ENCODE results near the gene NPPA. TPM values are rescaled to one million over a fixed set of nuclear protein-coding genes. Genes with fewer than 3 reads are reported as not detected.

The NPPA gene
- total and polyA plus RNA-seq, 9 of the 15 experiments (the other 6 are each of a cell fraction or from before 2014, with no cell fraction given): not detected

DNA sequence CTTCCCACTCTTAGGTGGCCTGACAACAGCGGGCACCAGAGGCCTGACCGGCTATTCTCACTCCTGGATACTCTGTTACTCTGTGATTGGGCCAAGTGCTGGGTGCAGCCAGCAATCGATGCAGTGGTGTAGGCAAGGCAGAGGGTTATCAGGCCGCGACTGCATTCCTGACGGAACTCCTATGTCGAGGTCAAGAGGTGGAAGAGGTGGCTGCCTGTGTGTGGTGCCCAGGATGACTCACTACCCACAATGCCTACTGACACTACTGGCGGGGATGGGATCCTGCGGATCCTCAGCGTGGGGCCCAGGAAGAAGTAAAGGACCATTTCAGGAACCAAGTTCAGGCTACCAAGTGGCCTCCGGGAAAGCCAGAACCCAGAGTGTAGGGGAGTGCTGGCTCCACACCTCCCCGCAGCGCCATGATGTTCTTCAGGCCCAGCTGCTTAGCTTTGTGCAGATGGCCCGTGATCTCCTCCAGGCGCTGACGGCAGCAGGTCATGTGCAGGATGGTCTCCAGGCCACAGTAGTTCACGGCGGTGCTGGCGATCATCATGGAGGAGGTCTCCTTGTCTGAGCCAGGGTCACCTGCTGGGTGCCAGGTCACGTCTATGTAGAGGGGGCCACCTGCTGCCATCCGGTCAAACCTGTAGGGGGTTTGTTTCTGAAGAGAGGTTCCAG lies 46.7 kb downstream of the NPPA start (continued):
- TF ChIP-seq, protein P1, sequence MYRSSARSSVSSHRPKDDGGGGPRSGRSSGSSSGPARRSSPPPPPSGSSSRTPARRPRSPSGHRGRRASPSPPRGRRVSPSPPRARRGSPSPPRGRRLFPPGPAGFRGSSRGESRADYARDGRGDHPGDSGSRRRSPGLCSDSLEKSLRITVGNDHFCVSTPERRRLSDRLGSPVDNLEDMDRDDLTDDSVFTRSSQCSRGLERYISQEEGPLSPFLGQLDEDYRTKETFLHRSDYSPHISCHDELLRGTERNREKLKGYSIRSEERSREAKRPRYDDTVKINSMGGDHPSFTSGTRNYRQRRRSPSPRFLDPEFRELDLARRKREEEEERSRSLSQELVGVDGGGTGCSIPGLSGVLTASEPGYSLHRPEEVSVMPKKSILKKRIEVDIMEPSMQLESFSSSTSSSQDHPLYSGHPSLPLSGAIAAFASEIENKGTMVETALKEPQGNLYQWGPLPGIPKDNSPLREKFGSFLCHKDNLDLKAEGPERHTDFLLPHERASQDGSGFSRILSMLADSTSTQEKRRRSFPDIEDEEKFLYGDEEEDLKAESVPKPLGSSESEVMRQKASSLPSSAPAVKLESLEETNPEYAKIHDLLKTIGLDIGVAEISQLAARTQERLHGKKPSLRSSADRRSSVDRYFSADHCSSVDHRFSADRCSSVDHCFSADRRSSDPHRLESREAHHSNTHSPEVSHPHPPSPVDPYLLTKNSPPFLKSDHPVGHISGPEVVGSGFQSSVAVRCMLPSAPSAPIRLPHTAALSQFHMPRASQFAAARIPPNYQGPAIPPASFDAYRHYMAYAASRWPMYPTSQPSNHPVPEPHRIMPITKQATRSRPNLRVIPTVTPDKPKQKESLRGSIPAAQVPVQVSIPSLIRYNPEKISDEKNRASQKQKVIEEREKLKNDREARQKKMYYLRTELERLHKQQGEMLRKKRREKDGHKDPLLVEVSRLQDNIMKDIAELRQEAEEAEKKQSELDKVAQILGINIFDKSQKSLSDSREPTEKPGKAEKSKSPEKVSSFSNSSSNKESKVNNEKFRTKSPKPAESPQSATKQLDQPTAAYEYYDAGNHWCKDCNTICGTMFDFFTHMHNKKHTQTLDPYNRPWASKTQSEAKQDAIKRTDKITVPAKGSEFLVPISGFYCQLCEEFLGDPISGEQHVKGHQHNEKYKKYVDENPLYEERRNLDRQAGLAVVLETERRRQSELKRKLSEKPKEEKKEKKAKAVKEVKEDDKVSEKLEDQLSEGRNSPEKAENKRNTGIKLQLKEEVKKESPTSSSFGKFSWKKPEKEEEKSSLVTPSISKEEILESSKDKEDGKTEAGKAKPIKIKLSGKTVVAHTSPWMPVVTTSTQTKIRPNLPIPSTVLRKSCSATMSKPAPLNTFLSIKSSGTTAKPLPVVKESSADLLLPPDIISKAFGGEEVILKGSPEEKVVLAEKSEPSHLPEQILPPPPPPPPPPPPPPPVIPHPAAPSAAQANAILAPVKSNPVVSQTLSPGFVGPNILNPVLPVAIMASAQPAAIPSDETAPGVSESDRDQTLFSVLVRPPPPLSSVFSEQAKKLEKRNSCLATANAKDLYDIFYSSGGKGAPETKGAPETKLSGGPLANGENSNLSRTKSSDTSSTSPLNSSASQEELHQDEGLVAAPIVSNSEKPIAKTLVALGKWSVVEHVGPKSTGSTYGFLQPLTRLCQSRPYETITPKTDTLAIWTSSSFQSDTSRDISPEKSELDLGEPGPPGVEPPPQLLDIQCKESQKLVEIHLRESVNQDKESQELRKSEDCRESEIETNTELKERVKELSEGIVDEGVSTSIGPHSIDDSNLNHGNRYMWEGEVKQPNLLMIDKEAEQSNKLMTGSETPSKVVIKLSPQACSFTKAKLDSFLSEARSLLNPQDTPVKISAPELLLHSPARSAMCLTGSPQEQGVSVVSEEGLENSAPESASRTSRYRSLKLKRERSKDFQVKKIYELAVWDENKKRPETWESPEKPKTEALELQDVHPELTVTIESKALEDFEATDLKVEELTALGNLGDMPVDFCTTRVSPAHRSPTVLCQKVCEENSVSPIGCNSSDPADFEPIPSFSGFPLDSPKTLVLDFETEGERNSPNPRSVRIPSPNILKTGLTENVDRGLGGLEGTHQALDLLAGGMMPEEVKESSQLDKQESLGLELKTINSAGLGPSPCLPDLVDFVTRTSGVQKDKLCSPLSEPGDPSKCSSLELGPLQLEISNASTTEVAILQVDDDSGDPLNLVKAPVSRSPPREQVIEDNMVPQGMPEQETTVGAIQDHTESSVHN (IDR thresholded peaks at IDR 0.05; ENCODE audit: borderline replicate concordance in 1 of 2, low read depth in 1 of 2): no peak
- TF ChIP-seq, protein P2, sequence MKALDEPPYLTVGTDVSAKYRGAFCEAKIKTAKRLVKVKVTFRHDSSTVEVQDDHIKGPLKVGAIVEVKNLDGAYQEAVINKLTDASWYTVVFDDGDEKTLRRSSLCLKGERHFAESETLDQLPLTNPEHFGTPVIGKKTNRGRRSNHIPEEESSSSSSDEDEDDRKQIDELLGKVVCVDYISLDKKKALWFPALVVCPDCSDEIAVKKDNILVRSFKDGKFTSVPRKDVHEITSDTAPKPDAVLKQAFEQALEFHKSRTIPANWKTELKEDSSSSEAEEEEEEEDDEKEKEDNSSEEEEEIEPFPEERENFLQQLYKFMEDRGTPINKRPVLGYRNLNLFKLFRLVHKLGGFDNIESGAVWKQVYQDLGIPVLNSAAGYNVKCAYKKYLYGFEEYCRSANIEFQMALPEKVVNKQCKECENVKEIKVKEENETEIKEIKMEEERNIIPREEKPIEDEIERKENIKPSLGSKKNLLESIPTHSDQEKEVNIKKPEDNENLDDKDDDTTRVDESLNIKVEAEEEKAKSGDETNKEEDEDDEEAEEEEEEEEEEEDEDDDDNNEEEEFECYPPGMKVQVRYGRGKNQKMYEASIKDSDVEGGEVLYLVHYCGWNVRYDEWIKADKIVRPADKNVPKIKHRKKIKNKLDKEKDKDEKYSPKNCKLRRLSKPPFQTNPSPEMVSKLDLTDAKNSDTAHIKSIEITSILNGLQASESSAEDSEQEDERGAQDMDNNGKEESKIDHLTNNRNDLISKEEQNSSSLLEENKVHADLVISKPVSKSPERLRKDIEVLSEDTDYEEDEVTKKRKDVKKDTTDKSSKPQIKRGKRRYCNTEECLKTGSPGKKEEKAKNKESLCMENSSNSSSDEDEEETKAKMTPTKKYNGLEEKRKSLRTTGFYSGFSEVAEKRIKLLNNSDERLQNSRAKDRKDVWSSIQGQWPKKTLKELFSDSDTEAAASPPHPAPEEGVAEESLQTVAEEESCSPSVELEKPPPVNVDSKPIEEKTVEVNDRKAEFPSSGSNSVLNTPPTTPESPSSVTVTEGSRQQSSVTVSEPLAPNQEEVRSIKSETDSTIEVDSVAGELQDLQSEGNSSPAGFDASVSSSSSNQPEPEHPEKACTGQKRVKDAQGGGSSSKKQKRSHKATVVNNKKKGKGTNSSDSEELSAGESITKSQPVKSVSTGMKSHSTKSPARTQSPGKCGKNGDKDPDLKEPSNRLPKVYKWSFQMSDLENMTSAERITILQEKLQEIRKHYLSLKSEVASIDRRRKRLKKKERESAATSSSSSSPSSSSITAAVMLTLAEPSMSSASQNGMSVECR (CRISPR knock-in tag; IDR thresholded peaks at IDR 0.05): no peak; the same call in 1 of the 2 replicates
- TF ChIP-seq, protein P3, sequence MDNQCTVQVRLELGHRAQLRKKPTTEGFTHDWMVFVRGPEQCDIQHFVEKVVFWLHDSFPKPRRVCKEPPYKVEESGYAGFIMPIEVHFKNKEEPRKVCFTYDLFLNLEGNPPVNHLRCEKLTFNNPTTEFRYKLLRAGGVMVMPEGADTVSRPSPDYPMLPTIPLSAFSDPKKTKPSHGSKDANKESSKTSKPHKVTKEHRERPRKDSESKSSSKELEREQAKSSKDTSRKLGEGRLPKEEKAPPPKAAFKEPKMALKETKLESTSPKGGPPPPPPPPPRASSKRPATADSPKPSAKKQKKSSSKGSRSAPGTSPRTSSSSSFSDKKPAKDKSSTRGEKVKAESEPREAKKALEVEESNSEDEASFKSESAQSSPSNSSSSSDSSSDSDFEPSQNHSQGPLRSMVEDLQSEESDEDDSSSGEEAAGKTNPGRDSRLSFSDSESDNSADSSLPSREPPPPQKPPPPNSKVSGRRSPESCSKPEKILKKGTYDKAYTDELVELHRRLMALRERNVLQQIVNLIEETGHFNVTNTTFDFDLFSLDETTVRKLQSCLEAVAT (IDR thresholded peaks at IDR 0.05): 0 out of 4 replicates have a peak, but pooled peaks of 1 of the 2 experiments have one; percentile 58
- TF ChIP-seq FOSL1 (tag; conservative IDR thresholded peaks at IDR 0.05) (peak; percentile 93), EHMT2 (IDR thresholded peaks at IDR 0.05) (no peak), NUFIP1 (IDR thresholded peaks at IDR 0.05; ENCODE audit: partially characterized antibody) (no peak), TCF3 (CRISPR knock-in tag; IDR thresholded peaks at IDR 0.05) (peak; percentile 53; the same call in 1 of the 2 replicates)
- TF ChIP-seq, protein P4, sequence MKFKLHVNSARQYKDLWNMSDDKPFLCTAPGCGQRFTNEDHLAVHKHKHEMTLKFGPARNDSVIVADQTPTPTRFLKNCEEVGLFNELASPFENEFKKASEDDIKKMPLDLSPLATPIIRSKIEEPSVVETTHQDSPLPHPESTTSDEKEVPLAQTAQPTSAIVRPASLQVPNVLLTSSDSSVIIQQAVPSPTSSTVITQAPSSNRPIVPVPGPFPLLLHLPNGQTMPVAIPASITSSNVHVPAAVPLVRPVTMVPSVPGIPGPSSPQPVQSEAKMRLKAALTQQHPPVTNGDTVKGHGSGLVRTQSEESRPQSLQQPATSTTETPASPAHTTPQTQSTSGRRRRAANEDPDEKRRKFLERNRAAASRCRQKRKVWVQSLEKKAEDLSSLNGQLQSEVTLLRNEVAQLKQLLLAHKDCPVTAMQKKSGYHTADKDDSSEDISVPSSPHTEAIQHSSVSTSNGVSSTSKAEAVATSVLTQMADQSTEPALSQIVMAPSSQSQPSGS (CRISPR knock-in tag; IDR thresholded peaks at IDR 0.05): no peak
- TF ChIP-seq, protein P5, sequence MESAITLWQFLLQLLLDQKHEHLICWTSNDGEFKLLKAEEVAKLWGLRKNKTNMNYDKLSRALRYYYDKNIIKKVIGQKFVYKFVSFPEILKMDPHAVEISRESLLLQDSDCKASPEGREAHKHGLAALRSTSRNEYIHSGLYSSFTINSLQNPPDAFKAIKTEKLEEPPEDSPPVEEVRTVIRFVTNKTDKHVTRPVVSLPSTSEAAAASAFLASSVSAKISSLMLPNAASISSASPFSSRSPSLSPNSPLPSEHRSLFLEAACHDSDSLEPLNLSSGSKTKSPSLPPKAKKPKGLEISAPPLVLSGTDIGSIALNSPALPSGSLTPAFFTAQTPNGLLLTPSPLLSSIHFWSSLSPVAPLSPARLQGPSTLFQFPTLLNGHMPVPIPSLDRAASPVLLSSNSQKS (CRISPR knock-in tag; IDR thresholded peaks at IDR 0.05): no peak

Measured in K562 (cell line).